Esophagus muscularis mucosa (tissue), 4 donors: Measurements from ENCODE around the gene RARG. TPM values are rescaled to one million over a fixed set of nuclear protein-coding genes. Genes with fewer than 3 reads are reported as not detected.

Experiments
- DNase-seq: peaks from one replicate; pipeline ENCODE4 v3.0.0-alpha.2; 2017; ENCODE audit errors: extremely low spot score
- H3K27ac ChIP-seq, 4 donors: fragments of 200-600 bp; sonication (generic); replicated peaks in 1 of 4; 1 replicate in 3 of 4; 2 replicates in 1 of 4; pipeline ENCODE4 v1.5.1; 2016 to 2019; ENCODE audit warnings: mild to moderate bottlenecking in 1 of 4
- H3K27me3 ChIP-seq, 4 donors: fragments of 200-600 bp; sonication (generic); one replicate each; pipeline versions ENCODE4 v1.5.1 to v1.6.0; 2016 to 2019
- H3K36me3 ChIP-seq, 4 donors: fragments of 200-600 bp; sonication (generic); one replicate each; pipeline ENCODE4 v1.5.1; 2016 to 2019
- H3K4me1 ChIP-seq, 4 donors: fragments of 200-600 bp; sonication (generic); one replicate each; pipeline ENCODE4 v1.5.1; 2016 to 2019
- H3K4me3 ChIP-seq, 4 donors: fragments of 200-600 bp; sonication (generic); 1 replicate in 2 of 4; 2 replicates in 2 of 4; pipeline ENCODE4 v1.5.1; 2016 to 2019; ENCODE audit warnings: mild to moderate bottlenecking in 4 of 4, moderate library complexity in 1 of 4
- H3K9me3 ChIP-seq, 4 donors: fragments of 200-600 bp; sonication (generic); 1 replicate in 3 of 4; 2 replicates in 1 of 4; pipeline ENCODE4 v1.5.1; 2016 to 2019
- CTCF ChIP-seq, 3 experiments: fragments of 200-600 bp in 2 of 3; fragments of 450-650 bp in 1 of 3; sonication (generic) in 2 of 3; IDR thresholded peaks; one replicate each; pipeline ENCODE4 v1.5.1; 2017 to 2019; ENCODE audit warnings: antibody characterized with exemption in 3 of 3, mild to moderate bottlenecking in 2 of 3, moderate library complexity in 1 of 3
- EP300 ChIP-seq: sonication (generic); formaldehyde crosslinking; IDR thresholded peaks from one replicate; pipeline ENCODE4 v1.6.1; 2017; ENCODE audit warnings: antibody characterized with exemption
- POLR2A ChIP-seq: fragments of 450-650 bp; IDR thresholded peaks from one replicate; pipeline ENCODE4 v1.6.1; 2017; ENCODE audit warnings: antibody characterized with exemption, moderate library complexity, mild to moderate bottlenecking, low read depth
- POLR2AphosphoS5 ChIP-seq, 2 donors: sonication (generic); formaldehyde crosslinking; IDR thresholded peaks; one replicate each; pipeline ENCODE4 v1.6.1; 2017; ENCODE audit warnings: antibody characterized with exemption in 2 of 2
- WGBS: methylation state at CpG from one replicate; pipeline ENCODE4 v1.1.5; 2018; 5-methylcytosine and 5-hydroxymethylcytosine counted together
- intact Hi-C: fragments of 100-400 bp; cut with DNase I; formaldehyde crosslinking; loops from one replicate; pipeline ENCODE4 v1.15.1; 2023
- total RNA-seq, 4 donors: library from RNA; depleted of rRNA; stranded (reverse); fragments of >200 nt; gene quantifications; one replicate each; pipeline versions ENCODE4 v1.1.0 to v1.2.1, GENCODE V29; 2016

RARG gene
- total RNA-seq, 4 donors from 2014 or later: 10.3 to 26.1 (median 22.9) TPM

- intact Hi-C loops: no loop called here
- no peak for DNase-seq
- TF ChIP-seq POLR2AphosphoS5 (IDR thresholded peaks at IDR 0.05) (no peak), POLR2A (no peak), EP300 (no peak), CTCF (IDR thresholded peaks at IDR 0.05) (no peak)
Observed at GRCh38 chr12:53171725-53172329, 60.2 kb downstream of the RARG start.

GRCh38 chr12:53170876-53171724 is 60.9 kb downstream of the RARG start:
- peaks cover 0 to 46% (median 31%) of the 10 kb centered on the region in 4 donors for H3K36me3 ChIP-seq
- H3K4me1 ChIP-seq: peaks cover 0 to 29% (median 22%) of the 10 kb centered on the region in 4 donors
- H3K9me3 ChIP-seq: no peaks in the 10 kb centered on the region
- TF ChIP-seq POLR2AphosphoS5 (IDR thresholded peaks at IDR 0.05) (no peak), CTCF (IDR thresholded peaks at IDR 0.05) (no peak), POLR2A (no peak), EP300 (no peak)
- intact Hi-C loops: no loop called here
- no peak overlapping the region for H3K4me3 ChIP-seq
- H3K27me3 ChIP-seq: no peaks in the 10 kb centered on the region
- H3K27ac ChIP-seq: peak overlapping the region in 2 of 4 donors; percentile 55 to 69
- whole genome bisulfite sequencing: 92% methylated on average over 12 of the region's 14 CpGs
- DNase-seq: no peak

More at GRCh38 chr12:53171725-53172329, 60.2 kb downstream of the RARG start:
- Histone ChIP-seq H3K36me3 (peaks cover 0 to 38% (median 30%) of the 10 kb centered on the region in 4 donors), H3K4me3 (no peak overlapping the region), H3K9me3 (no peaks in the 10 kb centered on the region), H3K27ac (peak overlapping the region; percentile 39 to 69 (median 62)), H3K27me3 (no peaks in the 10 kb centered on the region), H3K4me1 (peaks cover 0 to 29% (median 22%) of the 10 kb centered on the region in 4 donors)
- WGBS: 42% methylated on average over 10 of the region's 10 CpGs

GRCh38 chr12:53170215-53170614 is 61.8 kb downstream of the RARG start:
- WGBS: 92% methylated on average over 8 of the region's 8 CpGs
- Histone ChIP-seq H3K27me3 (no peaks in the 10 kb centered on the region), H3K4me1 (peaks cover 0 to 29% (median 22%) of the 10 kb centered on the region in 4 donors), H3K36me3 (peaks cover 0 to 52% (median 31%) of the 10 kb centered on the region in 4 donors), H3K9me3 (no peaks in the 10 kb centered on the region), H3K27ac (no peak overlapping the region), H3K4me3 (no peak overlapping the region)
- DNase-seq: no peak
- TF ChIP-seq POLR2AphosphoS5 (IDR thresholded peaks at IDR 0.05) (no peak), POLR2A (no peak), EP300 (no peak), CTCF (IDR thresholded peaks at IDR 0.05) (no peak)
- intact Hi-C loops: no loop called here

GRCh38 chr12:53169644-53170043 is 62.4 kb downstream of the RARG start:
- TF ChIP-seq POLR2AphosphoS5 (IDR thresholded peaks at IDR 0.05) (no peak), POLR2A (no peak), CTCF (IDR thresholded peaks at IDR 0.05) (no peak), EP300 (no peak)
- Histone ChIP-seq H3K36me3 (peaks cover 0 to 56% (median 31%) of the 10 kb centered on the region in 4 donors), H3K9me3 (no peaks in the 10 kb centered on the region), H3K27me3 (no peaks in the 10 kb centered on the region), H3K4me3 (no peak overlapping the region), H3K4me1 (peaks cover 0 to 23% (median 19%) of the 10 kb centered on the region in 4 donors), H3K27ac (no peak overlapping the region)
- DNase-seq: no peak
- 92% methylated on average over 7 of the region's 7 CpGs for WGBS
- intact Hi-C loops: no loop called here
